Measurements from ENCODE around the gene PCSK9. TPM values are rescaled to one million over a fixed set of nuclear protein-coding genes. Genes with fewer than 3 reads are reported as not detected.

The PCSK9 gene
- total RNA-seq, 1 experiment from 2014 or later: 38.9 TPM

DNA sequence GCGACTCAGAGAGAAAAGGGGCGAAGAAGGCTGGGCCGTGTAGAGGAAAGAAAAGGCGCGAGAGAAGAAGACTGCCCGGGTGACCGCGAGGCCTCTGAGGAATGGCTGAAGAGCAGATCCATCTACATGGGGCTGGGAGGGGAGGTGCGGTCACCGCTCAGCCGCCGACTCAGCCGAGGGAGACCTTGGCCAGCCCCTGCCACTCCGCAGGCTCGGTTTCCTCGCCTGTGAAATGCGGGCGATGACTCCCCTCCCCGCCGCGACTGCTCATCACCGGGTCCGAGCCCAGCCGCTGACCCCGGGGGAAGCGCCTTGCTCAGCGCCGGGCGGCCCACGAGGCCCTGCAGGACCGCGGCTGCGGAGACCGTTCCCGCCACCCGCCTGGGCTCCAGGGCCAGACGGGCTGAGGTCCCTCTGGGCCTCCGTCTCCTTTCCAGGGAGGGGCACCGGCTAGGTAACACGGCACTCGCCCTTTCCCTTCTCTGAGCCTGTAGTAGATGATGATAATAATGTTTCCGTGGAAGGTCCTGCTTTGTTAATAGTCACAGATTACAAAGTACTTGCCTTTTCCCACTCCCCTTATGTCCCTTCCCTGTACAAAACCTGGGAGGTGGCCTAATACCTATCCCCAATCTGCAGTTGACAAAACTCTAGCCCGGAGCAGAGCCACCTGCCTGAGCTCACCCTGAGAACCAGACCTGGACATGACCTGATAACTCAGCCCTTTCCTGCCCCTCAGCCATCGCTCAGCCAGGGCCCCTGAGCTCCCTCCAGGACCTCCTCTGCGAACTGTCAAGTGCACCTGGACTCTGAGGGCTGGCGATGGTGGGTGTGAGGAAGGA lies 42.3 kb upstream of the PCSK9 start:
- Histone ChIP-seq H3K4me1 (ENCODE audit: insufficient read depth, low read length, poor library complexity, severe bottlenecking) (peaks cover 8% of the 10 kb centered on the region), H3K27ac (ENCODE audit: low read depth, low read length, poor library complexity, severe bottlenecking) (no peak overlapping the region), H3K4me3 (ENCODE audit: low read depth, low read length, poor library complexity, severe bottlenecking) (no peak overlapping the region), H3K9me3 (ENCODE audit: low read depth, low read length, poor library complexity, severe bottlenecking) (no peaks in the 10 kb centered on the region), H3K27me3 (replicated peaks; ENCODE audit: insufficient read depth, low read depth, low read length, poor library complexity) (peaks cover 14% of the 10 kb centered on the region), H3K36me3 (ENCODE audit: insufficient read depth, low read length, poor library complexity, severe bottlenecking) (no peaks in the 10 kb centered on the region)
- no TSS peak for BruUV-seq (replicated peaks)
- ChIA-PET CTCF (interaction anchor here (0.6 to 3.2 kb wide), 4 partner anchors 19 to 525 kb away, joined by 3 to 28 read pairs (median 12); no protein-coding TSS in a partner anchor), POLR2A (ENCODE audit: low non-redundant PET) (no interaction called here)
- no peak for TF ChIP-seq EZH2 (IDR thresholded peaks at IDR 0.05; ENCODE audit: borderline replicate concordance, low read depth, low read length, poor library complexity, severe bottlenecking)
- TF ChIP-seq, protein P1, sequence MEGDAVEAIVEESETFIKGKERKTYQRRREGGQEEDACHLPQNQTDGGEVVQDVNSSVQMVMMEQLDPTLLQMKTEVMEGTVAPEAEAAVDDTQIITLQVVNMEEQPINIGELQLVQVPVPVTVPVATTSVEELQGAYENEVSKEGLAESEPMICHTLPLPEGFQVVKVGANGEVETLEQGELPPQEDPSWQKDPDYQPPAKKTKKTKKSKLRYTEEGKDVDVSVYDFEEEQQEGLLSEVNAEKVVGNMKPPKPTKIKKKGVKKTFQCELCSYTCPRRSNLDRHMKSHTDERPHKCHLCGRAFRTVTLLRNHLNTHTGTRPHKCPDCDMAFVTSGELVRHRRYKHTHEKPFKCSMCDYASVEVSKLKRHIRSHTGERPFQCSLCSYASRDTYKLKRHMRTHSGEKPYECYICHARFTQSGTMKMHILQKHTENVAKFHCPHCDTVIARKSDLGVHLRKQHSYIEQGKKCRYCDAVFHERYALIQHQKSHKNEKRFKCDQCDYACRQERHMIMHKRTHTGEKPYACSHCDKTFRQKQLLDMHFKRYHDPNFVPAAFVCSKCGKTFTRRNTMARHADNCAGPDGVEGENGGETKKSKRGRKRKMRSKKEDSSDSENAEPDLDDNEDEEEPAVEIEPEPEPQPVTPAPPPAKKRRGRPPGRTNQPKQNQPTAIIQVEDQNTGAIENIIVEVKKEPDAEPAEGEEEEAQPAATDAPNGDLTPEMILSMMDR (conservative IDR thresholded peaks at IDR 0.05; ENCODE audit: low read depth, low read length): no peak
- intact Hi-C loops (cut with micrococcal nuclease; ENCODE audit: unreplicated experiment): loop anchor here (1.0 kb wide), 2 partner anchors 47 to 52 kb away; no protein-coding TSS in a partner anchor
- no peak for DNase-seq (ENCODE audit: low spot score)

- ChIA-PET POLR2A (ENCODE audit: low non-redundant PET) (no interaction called here), CTCF (interaction anchor here (0.6 to 3.2 kb wide), 2 partner anchors 52 to 525 kb away, joined by 3 to 28 read pairs; no protein-coding TSS in a partner anchor)
- Histone ChIP-seq H3K27ac (ENCODE audit: low read depth, low read length, poor library complexity, severe bottlenecking) (no peak overlapping the region), H3K4me1 (ENCODE audit: insufficient read depth, low read length, poor library complexity, severe bottlenecking) (peaks cover 8% of the 10 kb centered on the region), H3K36me3 (ENCODE audit: insufficient read depth, low read length, poor library complexity, severe bottlenecking) (no peaks in the 10 kb centered on the region), H3K4me3 (ENCODE audit: low read depth, low read length, poor library complexity, severe bottlenecking) (no peak overlapping the region), H3K9me3 (ENCODE audit: low read depth, low read length, poor library complexity, severe bottlenecking) (no peaks in the 10 kb centered on the region), H3K27me3 (replicated peaks; ENCODE audit: insufficient read depth, low read depth, low read length, poor library complexity) (peaks cover 14% of the 10 kb centered on the region)
- no TSS peak for BruUV-seq (replicated peaks)
- intact Hi-C loops (cut with micrococcal nuclease; ENCODE audit: unreplicated experiment): no loop called here
- TF ChIP-seq EZH2 (IDR thresholded peaks at IDR 0.05; ENCODE audit: borderline replicate concordance, low read depth, low read length, poor library complexity, severe bottlenecking): no peak
- TF ChIP-seq, protein P1 (conservative IDR thresholded peaks at IDR 0.05; ENCODE audit: low read depth, low read length): no peak
- no peak for DNase-seq (ENCODE audit: low spot score)
Observed at GRCh38 chr1:54997711-54997986, 41.7 kb upstream of the PCSK9 start.

GRCh38 chr1:54998100-54998499 lies 41.2 kb upstream of the PCSK9 start:
- POLR2A ChIA-PET (ENCODE audit: low non-redundant PET): no interaction called here
- H3K4me3 ChIP-seq (ENCODE audit: low read depth, low read length, poor library complexity, severe bottlenecking): no peak overlapping the region
- H3K9me3 ChIP-seq (ENCODE audit: low read depth, low read length, poor library complexity, severe bottlenecking): no peaks in the 10 kb centered on the region
- no peak overlapping the region for H3K27ac ChIP-seq (ENCODE audit: low read depth, low read length, poor library complexity, severe bottlenecking)
- no peak for DNase-seq (ENCODE audit: low spot score)
- TF ChIP-seq EZH2 (IDR thresholded peaks at IDR 0.05; ENCODE audit: borderline replicate concordance, low read depth, low read length, poor library complexity, severe bottlenecking): no peak
- TF ChIP-seq, protein P1 (conservative IDR thresholded peaks at IDR 0.05; ENCODE audit: low read depth, low read length): no peak
- CTCF ChIA-PET: no interaction called here
- peaks cover 14% of the 10 kb centered on the region for H3K27me3 ChIP-seq (replicated peaks; ENCODE audit: insufficient read depth, low read depth, low read length, poor library complexity)
- H3K36me3 ChIP-seq (ENCODE audit: insufficient read depth, low read length, poor library complexity, severe bottlenecking): no peaks in the 10 kb centered on the region
- BruUV-seq (replicated peaks): no TSS peak
- peaks cover 8% of the 10 kb centered on the region for H3K4me1 ChIP-seq (ENCODE audit: insufficient read depth, low read length, poor library complexity, severe bottlenecking)
- intact Hi-C loops (cut with micrococcal nuclease; ENCODE audit: unreplicated experiment): no loop called here

Data from A673 (cell line).